GM23338 (cell line): ENCODE measurements around the gene BNIP5.
"Not testable (repeated sequence)": the region's sequence is repeated elsewhere in the genome, so short reads cannot be mapped to it uniquely, and the experiment has no call there.

Experiments
- EZH2phosphoT487 ChIP-seq: fragments of 200-600 bp; sonication (generic); IDR thresholded peaks from one replicate; pipeline ENCODE4 v1.8.1; 2018; ENCODE audit warnings: antibody characterized with exemption; ENCODE audit not compliant: unreplicated experiment
- POLR2AphosphoS5 ChIP-seq: IDR thresholded peaks from 2 replicates; pipeline ENCODE4 v1.6.1; 2016; ENCODE audit warnings: antibody characterized with exemption, low read depth
- ZNF331 ChIP-seq: fragments of 250-450 bp; sonication (Bioruptor Pico); IDR thresholded peaks from 2 replicates; pipeline ENCODE4 v1.5.0; 2020; ENCODE audit warnings: low read depth, mild to moderate bottlenecking, moderate library complexity
- TF ChIP-seq, protein P1 (sequence below), 2 experiments: fragments of 200-600 bp in 1 of 2; sonication (generic) in 1 of 2; conservative IDR thresholded peaks; 2 replicates each; pipeline versions ENCODE4 v1.5.1 to v1.6.1; 2016 to 2017; ENCODE audit warnings: antibody characterized with exemption in 2 of 2, low read depth in 2 of 2, mild to moderate bottlenecking in 2 of 2, moderate library complexity in 1 of 2

DNA sequence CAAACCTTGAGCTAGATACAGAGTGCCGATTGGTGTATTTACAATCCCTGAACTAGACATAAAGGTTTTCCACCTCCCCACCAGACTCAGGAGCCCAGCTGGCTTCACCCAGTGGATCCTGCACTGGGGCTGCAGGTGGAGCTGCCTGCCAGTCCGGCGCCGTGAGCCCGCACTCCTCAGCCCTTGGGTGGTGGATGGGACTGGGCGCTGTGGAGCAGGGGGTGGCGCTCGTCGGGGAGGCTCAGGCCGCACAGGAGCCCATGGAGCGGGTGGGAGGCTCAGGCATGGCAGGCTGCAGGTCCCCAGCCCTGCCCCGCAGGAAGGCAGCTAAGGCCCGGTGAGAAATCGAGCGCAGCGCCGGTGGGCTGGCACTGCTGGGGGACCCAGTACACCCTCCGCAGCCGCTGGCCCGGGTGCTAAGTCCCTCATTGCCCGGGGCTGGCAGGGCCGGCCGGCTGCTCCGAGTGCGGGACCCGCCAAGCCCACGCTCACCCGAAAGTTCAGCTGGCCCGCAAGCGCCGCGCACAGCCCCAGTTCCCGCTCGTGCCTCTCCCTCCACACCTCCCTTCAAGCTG is 27.5 kb upstream of the BNIP5 start:
- TF ChIP-seq, protein P1, sequence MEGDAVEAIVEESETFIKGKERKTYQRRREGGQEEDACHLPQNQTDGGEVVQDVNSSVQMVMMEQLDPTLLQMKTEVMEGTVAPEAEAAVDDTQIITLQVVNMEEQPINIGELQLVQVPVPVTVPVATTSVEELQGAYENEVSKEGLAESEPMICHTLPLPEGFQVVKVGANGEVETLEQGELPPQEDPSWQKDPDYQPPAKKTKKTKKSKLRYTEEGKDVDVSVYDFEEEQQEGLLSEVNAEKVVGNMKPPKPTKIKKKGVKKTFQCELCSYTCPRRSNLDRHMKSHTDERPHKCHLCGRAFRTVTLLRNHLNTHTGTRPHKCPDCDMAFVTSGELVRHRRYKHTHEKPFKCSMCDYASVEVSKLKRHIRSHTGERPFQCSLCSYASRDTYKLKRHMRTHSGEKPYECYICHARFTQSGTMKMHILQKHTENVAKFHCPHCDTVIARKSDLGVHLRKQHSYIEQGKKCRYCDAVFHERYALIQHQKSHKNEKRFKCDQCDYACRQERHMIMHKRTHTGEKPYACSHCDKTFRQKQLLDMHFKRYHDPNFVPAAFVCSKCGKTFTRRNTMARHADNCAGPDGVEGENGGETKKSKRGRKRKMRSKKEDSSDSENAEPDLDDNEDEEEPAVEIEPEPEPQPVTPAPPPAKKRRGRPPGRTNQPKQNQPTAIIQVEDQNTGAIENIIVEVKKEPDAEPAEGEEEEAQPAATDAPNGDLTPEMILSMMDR (conservative IDR thresholded peaks at IDR 0.05; ENCODE audit: low read depth in 2 of 2) = not testable (repeated sequence)
- not testable (repeated sequence) for TF ChIP-seq ZNF331 (CRISPR knock-in tag); POLR2AphosphoS5; EZH2phosphoT487
